GM21390 (cell line): Measurements from ENCODE around the gene ITIH3.

ENCODE experiments used
- ATAC-seq: cut with Tn5 transposase; IDR thresholded peaks from one replicate; pipeline ENCODE4 v1.9.1; 2021; ENCODE audit not compliant: unreplicated experiment

The ITIH3 gene

GRCh38 chr3:52793702-52794611 lies 639 bp upstream of the ITIH3 start:
- ATAC-seq: no peak

GRCh38 chr3:52795298-52795900 lies 803 bp downstream of the ITIH3 start:
- ATAC-seq: no peak

GRCh38 chr3:52796411-52796810 lies 1.8 kb downstream of the ITIH3 start:
- no peak for ATAC-seq

- ATAC-seq: no peak
Observed at GRCh38 chr3:52798376-52798977, 3.9 kb downstream of the ITIH3 start.

GRCh38 chr3:52798978-52799476 lies 4.4 kb downstream of the ITIH3 start:
- no peak for ATAC-seq

GRCh38 chr3:52800079-52800478 lies 5.5 kb downstream of the ITIH3 start:
- ATAC-seq: no peak

GRCh38 chr3:52801839-52802238 lies 7.2 kb downstream of the ITIH3 start:
- no peak for ATAC-seq

GRCh38 chr3:52805270-52806039 lies 10.9 kb downstream of the ITIH3 start:
- ATAC-seq: no peak

- no peak for ATAC-seq
Observed at GRCh38 chr3:52809149-52809548, 14.6 kb downstream of the ITIH3 start.

- no peak for ATAC-seq
Observed at GRCh38 chr3:52809662-52810377, 15.2 kb downstream of the ITIH3 start.

- ATAC-seq: no peak
Observed at GRCh38 chr3:52810923-52811322, 16.3 kb downstream of the ITIH3 start.

- ATAC-seq: no peak
Observed at GRCh38 chr3:52811452-52812011, 16.9 kb downstream of the ITIH3 start.

- no peak for ATAC-seq
Observed at GRCh38 chr3:52813810-52814209, 19.2 kb downstream of the ITIH3 start.

GRCh38 chr3:52816199-52816598 lies 21.6 kb downstream of the ITIH3 start:
- no peak for ATAC-seq

- ATAC-seq: no peak
Observed at GRCh38 chr3:52816654-52817053, 22.1 kb downstream of the ITIH3 start.

GRCh38 chr3:52817221-52817620 lies 22.6 kb downstream of the ITIH3 start:
- no peak for ATAC-seq

- ATAC-seq: no peak
Observed at GRCh38 chr3:52817860-52818259, 23.3 kb downstream of the ITIH3 start.

- ATAC-seq: no peak
Observed at GRCh38 chr3:52819936-52820335, 25.3 kb downstream of the ITIH3 start.

- no peak for ATAC-seq
Observed at GRCh38 chr3:52820736-52821135, 26.1 kb downstream of the ITIH3 start.

GRCh38 chr3:52822363-52822762 lies 27.8 kb downstream of the ITIH3 start:
- ATAC-seq: no peak
